Endothelial cell (in vitro differentiated cells): ENCODE measurements around the gene GALNT9. TPM values are rescaled to one million over a fixed set of nuclear protein-coding genes. Genes with fewer than 3 reads are reported as not detected.
A peak's percentile ranks its signal among the peaks of the same experiment; 100 is the strongest.

Source experiments
- DNase-seq: peaks from one replicate; pipeline ENCODE4 v3.0.0; 2021; ENCODE audit warnings: low spot score
- H3K27ac Mint-ChIP-seq: one replicate; pipeline ENCODE4 v1.8.0; 2021; ENCODE audit warnings: mixed read lengths, inconsistent platforms; ENCODE audit not compliant: unreplicated experiment
- H3K27me3 Mint-ChIP-seq: one replicate; pipeline ENCODE4 v1.8.0; 2021; ENCODE audit warnings: mild to moderate bottlenecking, moderate library complexity, mixed read lengths, inconsistent platforms; ENCODE audit not compliant: unreplicated experiment
- H3K36me3 Mint-ChIP-seq: one replicate; pipeline ENCODE4 v1.8.0; 2021; ENCODE audit warnings: mild to moderate bottlenecking, low read depth, mixed read lengths, inconsistent platforms; ENCODE audit not compliant: unreplicated experiment
- H3K4me1 Mint-ChIP-seq: one replicate; pipeline ENCODE4 v1.8.0; 2021; ENCODE audit warnings: mild to moderate bottlenecking, mixed read lengths, inconsistent platforms; ENCODE audit not compliant: unreplicated experiment
- H3K4me3 Mint-ChIP-seq: one replicate; pipeline ENCODE4 v1.8.0; 2021; ENCODE audit warnings: mild to moderate bottlenecking, mixed read lengths, inconsistent platforms; ENCODE audit not compliant: unreplicated experiment
- H3K9me3 Mint-ChIP-seq: one replicate; pipeline ENCODE4 v1.8.0; 2021; ENCODE audit warnings: mixed read lengths, inconsistent platforms; ENCODE audit not compliant: unreplicated experiment
- total RNA-seq: library from RNA; stranded (reverse); fragmentation: NEBNext Ultra II Directional; extraction: Animal tissue kit (Norgen Biotek cat#: 25700); gene quantifications from one replicate; pipeline ENCODE4 v1.2.1, GENCODE V29; 2021; ENCODE audit not compliant: unreplicated experiment
- TF ChIP-seq, protein P1 (sequence below): fragments of 200-600 bp; sonication (generic); IDR thresholded peaks from one replicate; pipeline ENCODE4 v1.5.0; 2021; ENCODE audit warnings: antibody characterized with exemption; ENCODE audit not compliant: unreplicated experiment

GALNT9 gene
- total RNA-seq, 1 donor from 2014 or later = not detected

DNA sequence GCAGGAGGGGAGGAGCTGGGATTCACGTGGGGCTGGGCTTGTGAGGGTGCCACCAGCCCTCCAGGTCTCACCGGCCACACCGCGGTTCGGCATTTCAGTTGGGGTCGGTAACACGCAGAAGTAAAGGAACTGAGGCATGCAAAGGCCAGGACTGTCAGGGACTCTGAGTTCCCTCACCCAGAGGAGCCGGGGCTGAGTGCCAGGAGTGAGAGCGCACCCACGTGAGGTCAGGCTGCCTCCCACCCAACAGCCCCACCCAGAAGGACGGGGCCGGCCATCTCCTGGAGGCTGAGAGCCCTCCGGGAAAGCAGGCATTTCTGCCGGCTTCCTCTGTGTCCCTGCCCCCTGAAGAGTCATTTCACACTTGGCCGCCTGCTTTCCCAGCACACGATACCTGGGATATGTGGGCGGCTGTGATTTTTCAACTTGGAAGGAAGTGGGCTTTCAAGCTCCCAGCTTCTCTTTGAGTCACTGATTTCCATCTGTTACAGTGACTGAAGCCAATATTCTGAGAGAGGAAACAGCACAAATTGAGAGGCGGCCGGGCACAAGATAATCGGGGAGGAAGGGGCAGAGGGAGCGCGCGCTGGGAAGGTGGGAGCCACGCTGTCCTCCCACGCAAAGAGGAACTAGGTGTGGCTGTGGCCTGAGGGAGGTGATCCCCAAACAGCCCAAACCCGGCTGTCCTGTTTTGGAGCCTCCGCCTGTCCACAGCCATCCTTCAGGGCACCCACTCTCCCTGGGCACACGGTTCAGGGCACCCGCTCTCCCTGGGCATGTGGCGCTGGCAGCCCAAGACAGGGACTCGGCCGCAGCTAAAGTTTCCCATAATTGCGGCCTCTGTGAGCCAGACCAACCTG, 19.0 kb downstream of the GALNT9 start:
- no peak for DNase-seq
- Mint-ChIP-seq H3K27ac (no peak overlapping the region), H3K9me3 (peaks cover 10% of the 10 kb centered on the region), H3K4me3 (peak overlapping the region; percentile 28), H3K27me3 (peaks cover 12% of the 10 kb centered on the region), H3K36me3 (peaks cover 14% of the 10 kb centered on the region), H3K4me1 (no peaks in the 10 kb centered on the region)
- TF ChIP-seq, protein P1, sequence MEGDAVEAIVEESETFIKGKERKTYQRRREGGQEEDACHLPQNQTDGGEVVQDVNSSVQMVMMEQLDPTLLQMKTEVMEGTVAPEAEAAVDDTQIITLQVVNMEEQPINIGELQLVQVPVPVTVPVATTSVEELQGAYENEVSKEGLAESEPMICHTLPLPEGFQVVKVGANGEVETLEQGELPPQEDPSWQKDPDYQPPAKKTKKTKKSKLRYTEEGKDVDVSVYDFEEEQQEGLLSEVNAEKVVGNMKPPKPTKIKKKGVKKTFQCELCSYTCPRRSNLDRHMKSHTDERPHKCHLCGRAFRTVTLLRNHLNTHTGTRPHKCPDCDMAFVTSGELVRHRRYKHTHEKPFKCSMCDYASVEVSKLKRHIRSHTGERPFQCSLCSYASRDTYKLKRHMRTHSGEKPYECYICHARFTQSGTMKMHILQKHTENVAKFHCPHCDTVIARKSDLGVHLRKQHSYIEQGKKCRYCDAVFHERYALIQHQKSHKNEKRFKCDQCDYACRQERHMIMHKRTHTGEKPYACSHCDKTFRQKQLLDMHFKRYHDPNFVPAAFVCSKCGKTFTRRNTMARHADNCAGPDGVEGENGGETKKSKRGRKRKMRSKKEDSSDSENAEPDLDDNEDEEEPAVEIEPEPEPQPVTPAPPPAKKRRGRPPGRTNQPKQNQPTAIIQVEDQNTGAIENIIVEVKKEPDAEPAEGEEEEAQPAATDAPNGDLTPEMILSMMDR = no peak

DNA sequence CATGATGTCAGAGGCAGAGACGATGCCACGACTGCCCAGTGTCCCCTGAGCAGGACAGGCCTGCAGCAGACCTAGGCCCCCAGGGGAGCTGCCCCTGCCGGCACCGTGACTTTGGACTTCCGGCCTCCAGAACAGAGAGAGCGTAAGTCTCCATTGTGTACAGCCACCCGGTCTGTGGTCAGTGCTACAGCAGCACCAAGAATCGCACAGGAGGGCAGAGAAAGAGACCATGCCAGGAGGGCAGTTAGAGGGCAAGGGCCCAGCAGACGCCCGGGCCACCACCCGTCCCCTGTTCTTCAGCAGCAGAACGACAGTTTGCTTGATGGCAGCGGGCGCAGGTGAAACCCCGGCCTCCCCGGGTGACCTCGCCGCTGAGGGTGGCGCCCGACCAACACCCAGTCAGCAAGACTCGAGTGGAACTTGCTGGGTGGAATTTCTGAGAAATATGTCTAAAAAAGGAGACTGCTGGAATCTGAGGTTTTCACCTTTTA, 19.7 kb downstream of the GALNT9 start:
- Mint-ChIP-seq H3K27ac (no peak overlapping the region), H3K27me3 (peaks cover 12% of the 10 kb centered on the region), H3K36me3 (peaks cover 14% of the 10 kb centered on the region), H3K4me3 (no peak overlapping the region), H3K4me1 (no peaks in the 10 kb centered on the region), H3K9me3 (peaks cover 10% of the 10 kb centered on the region)
- TF ChIP-seq, protein P1 = no peak
- no peak for DNase-seq

- Mint-ChIP-seq H3K27ac (no peak overlapping the region), H3K27me3 (peaks cover 12% of the 10 kb centered on the region), H3K4me1 (no peaks in the 10 kb centered on the region), H3K9me3 (peaks cover 10% of the 10 kb centered on the region), H3K36me3 (peaks cover 14% of the 10 kb centered on the region), H3K4me3 (no peak overlapping the region)
- TF ChIP-seq, protein P1 = no peak
- DNase-seq = no peak
Observed at GRCh38 chr12:132308853-132309595, 20.4 kb downstream of the GALNT9 start.

- H3K27ac Mint-ChIP-seq = peak overlapping the region; percentile 10
- TF ChIP-seq, protein P1 = no peak
- H3K4me1 Mint-ChIP-seq = no peaks in the 10 kb centered on the region
- H3K4me3 Mint-ChIP-seq = no peak overlapping the region
- peaks cover 10% of the 10 kb centered on the region for H3K9me3 Mint-ChIP-seq
- no peak for DNase-seq
- H3K36me3 Mint-ChIP-seq = peaks cover 14% of the 10 kb centered on the region
- H3K27me3 Mint-ChIP-seq = peaks cover 12% of the 10 kb centered on the region
Observed at GRCh38 chr12:132307976-132308852, 21.2 kb downstream of the GALNT9 start.
